BJ (cell line): ENCODE data around the gene SLCO3A1. TPM values are rescaled to one million over a fixed set of nuclear protein-coding genes. Genes with fewer than 3 reads are reported as not detected.

ENCODE experiments used
- CTCF ChIA-PET: fragments of 350-600 bp; formaldehyde crosslinking; extraction: SDS; loops from one replicate; lab custom pipeline; 2021; ENCODE audit warnings: antibody characterized with exemption, inconsistent platforms; lab: Yijun Ruan, JAX
- POLR2A ChIA-PET: fragments of 300-600 bp; sonication (Branson Sonifier 250); formaldehyde crosslinking; extraction: SDS; loops from one replicate; lab custom pipeline; 2021; ENCODE audit warnings: antibody characterized with exemption; lab: Charles Lee
- DNase-seq: peaks from one replicate; pipeline ENCODE4 v3.0.0-alpha.2; 2011; ENCODE audit warnings: low read depth
- H3K27me3 ChIP-seq: 2 replicates; pipeline ENCODE4 v1.6.0; 2011; ENCODE audit warnings: low read length; ENCODE audit not compliant: control insufficient read depth, insufficient read depth
- H3K36me3 ChIP-seq: 2 replicates; pipeline ENCODE4 v1.5.1; 2011; ENCODE audit warnings: low read length; ENCODE audit not compliant: control insufficient read depth, insufficient read depth
- H3K4me3 ChIP-seq: 2 replicates; pipeline ENCODE4 v1.5.1; 2011; ENCODE audit warnings: low read depth, mild to moderate bottlenecking, control low read depth, low read length
- polyA plus RNA-seq: library from polyadenylated mRNA; depleted of rRNA; stranded (reverse); fragments of >200 nt; gene quantifications from 2 replicates; pipeline ENCODE4 v1.2.3, GENCODE V29; 2011
- TF ChIP-seq, protein P1 (sequence below): IDR thresholded peaks from 2 replicates; pipeline ENCODE4 v1.5.1; 2011; ENCODE audit warnings: low read depth, mild to moderate bottlenecking, control low read depth, inconsistent platforms, low read length, moderate library complexity; ENCODE audit not compliant: insufficient read depth

The SLCO3A1 gene
- polyA plus RNA-seq, 1 experiment, result 7.8 TPM

DNA sequence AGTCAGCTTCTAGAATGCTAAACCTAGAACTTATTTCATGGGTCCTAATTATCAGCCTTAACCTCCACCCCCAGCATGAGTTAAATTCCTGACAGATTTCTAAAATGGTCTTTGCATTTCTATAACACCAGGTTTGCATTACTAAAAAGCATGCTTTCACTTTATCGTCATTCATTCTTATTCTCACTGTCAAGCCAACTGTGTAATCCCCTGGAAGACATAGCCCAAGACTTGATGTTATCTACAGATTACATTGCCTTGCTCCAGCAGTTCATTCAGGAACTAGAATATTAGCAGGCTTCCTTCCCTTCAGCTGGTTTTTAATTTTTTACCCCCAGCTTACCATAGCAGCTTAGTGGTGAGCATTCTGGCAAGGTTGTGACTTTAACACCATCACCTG is 184.0 kb downstream of the SLCO3A1 start:
- TF ChIP-seq, protein P1, sequence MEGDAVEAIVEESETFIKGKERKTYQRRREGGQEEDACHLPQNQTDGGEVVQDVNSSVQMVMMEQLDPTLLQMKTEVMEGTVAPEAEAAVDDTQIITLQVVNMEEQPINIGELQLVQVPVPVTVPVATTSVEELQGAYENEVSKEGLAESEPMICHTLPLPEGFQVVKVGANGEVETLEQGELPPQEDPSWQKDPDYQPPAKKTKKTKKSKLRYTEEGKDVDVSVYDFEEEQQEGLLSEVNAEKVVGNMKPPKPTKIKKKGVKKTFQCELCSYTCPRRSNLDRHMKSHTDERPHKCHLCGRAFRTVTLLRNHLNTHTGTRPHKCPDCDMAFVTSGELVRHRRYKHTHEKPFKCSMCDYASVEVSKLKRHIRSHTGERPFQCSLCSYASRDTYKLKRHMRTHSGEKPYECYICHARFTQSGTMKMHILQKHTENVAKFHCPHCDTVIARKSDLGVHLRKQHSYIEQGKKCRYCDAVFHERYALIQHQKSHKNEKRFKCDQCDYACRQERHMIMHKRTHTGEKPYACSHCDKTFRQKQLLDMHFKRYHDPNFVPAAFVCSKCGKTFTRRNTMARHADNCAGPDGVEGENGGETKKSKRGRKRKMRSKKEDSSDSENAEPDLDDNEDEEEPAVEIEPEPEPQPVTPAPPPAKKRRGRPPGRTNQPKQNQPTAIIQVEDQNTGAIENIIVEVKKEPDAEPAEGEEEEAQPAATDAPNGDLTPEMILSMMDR, result no peak
- ChIA-PET POLR2A (no interaction called here), CTCF (interaction anchor here (1.1 to 1.6 kb wide), 3 partner anchors 15 to 184 kb away, joined by 3 to 5 read pairs (median 4); partner anchors contain the start of gene SLCO3A1)
- Histone ChIP-seq H3K36me3 (no peaks in the 10 kb centered on the region), H3K4me3 (no peak overlapping the region), H3K27me3 (no peaks in the 10 kb centered on the region)
- DNase-seq, result no peak

DNA sequence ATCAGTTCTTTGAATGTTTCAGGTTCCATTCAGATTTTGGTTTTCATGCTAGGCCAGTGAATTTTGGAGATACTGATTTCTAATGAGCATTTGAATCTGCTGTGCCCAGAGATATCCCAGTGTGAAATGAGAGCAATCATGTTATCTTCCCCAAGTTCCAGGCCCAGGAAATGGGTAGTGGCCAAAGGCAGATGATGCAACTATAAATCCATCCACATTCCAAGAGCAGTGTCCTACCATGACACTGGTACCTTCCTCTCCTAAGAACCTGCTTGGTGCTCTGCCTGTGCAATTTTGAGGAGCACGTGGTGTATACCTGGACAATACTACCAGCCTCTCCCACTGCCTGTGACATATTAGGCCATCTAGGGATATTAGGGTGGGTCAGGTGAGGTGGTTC is 186.8 kb downstream of the SLCO3A1 start:
- TF ChIP-seq, protein P1, result no peak
- ChIA-PET POLR2A (no interaction called here), CTCF (no interaction called here)
- Histone ChIP-seq H3K4me3 (no peak overlapping the region), H3K36me3 (no peaks in the 10 kb centered on the region), H3K27me3 (no peaks in the 10 kb centered on the region)
- no peak for DNase-seq

DNA sequence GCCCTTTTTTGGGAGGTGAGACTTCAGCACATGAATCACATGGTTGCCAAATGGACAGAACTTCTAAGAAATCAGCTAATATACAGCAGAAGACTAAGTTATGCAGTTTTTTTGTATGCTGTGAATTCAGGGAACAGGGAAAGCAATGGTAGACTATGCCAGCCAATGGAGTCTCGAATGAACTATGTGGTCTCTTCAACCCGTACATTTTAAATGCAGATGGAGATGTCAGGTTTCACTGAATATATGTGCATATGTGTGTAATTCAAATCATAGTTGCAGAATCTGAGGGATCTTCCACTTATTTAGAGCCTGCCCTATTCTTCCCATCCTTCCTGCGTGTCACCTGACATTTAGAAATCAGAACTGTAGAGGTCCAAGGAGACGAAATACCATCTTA is 187.9 kb downstream of the SLCO3A1 start:
- Histone ChIP-seq H3K36me3 (no peaks in the 10 kb centered on the region), H3K4me3 (no peak overlapping the region), H3K27me3 (no peaks in the 10 kb centered on the region)
- DNase-seq, result no peak
- TF ChIP-seq, protein P1, result no peak
- POLR2A ChIA-PET, result no interaction called here
- CTCF ChIA-PET, result interaction anchor here (1.1 kb wide), 1 partner anchor 57 kb away, joined by 3 read pairs; no protein-coding TSS in a partner anchor

DNA sequence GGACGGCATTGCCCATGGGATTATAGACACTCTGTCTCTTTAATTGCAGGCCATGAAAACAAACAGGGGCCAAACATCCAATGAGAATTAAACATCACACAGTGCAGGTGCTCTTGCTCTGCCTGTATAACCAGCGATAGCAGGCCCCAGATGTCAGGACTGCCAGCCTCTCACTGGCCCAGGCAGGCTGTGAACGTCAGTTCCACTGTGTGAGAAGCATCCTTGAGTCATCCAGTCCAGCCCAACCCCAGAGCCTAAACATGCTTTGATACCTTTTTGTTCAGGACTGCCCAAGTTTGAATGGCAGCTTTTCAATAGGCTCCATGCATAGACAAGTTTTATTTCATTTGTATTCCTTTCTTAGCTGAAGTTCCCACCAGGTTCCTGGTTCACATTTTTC is 189.8 kb downstream of the SLCO3A1 start:
- DNase-seq, result no peak
- Histone ChIP-seq H3K4me3 (no peak overlapping the region), H3K27me3 (no peaks in the 10 kb centered on the region), H3K36me3 (no peaks in the 10 kb centered on the region)
- TF ChIP-seq, protein P1, result no peak
- CTCF ChIA-PET, result no interaction called here
- POLR2A ChIA-PET, result no interaction called here

DNA sequence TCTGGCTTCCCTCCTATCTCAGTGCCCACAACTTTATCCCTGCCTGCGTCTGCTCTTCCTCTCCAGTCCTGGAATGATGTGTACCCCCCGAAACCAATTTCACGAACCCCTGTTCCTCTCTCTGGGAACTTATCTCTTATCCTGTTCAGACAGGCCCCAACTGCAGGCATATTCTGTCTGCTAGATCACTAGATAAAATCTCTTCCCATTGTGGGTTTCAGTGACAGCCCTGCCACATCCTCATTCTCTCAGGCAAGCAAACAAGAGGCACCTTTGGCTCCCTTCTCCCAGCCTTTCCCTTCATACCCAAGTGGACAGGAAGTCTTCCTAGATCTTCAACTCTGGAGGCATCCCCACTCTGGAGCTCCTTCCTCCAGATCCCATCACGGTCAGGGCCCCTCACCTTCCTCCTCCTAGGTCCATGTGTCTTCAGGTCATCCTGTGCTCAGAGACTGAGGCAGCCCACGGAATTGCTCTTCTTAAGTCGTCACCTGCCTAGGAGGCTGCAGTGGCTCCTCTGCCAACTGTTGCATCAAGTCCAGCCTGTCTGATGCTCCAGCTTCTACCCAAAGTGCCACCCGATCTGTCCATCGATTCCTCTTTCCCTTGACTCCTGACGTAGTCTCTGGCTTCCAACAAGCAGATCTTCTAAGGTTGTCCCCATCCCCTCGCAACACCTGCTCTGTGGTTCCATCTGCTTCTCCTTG is 190.8 kb downstream of the SLCO3A1 start:
- H3K27me3 ChIP-seq, result no peaks in the 10 kb centered on the region
- H3K36me3 ChIP-seq, result no peaks in the 10 kb centered on the region
- no peak overlapping the region for H3K4me3 ChIP-seq
- DNase-seq, result no peak
- TF ChIP-seq, protein P1, result no peak
- POLR2A ChIA-PET, result no interaction called here
- CTCF ChIA-PET, result interaction anchor here (0.6 kb wide), 1 partner anchor 21 kb away, joined by 3 read pairs; no protein-coding TSS in a partner anchor
